ENCODE results near the gene DENND10. TPM values are rescaled to one million over a fixed set of nuclear protein-coding genes. Genes with fewer than 3 reads are reported as not detected.

Gene DENND10
- total and polyA plus RNA-seq, 8 donors: 7.2 to 16.3 (median 9.7) TPM

DNA sequence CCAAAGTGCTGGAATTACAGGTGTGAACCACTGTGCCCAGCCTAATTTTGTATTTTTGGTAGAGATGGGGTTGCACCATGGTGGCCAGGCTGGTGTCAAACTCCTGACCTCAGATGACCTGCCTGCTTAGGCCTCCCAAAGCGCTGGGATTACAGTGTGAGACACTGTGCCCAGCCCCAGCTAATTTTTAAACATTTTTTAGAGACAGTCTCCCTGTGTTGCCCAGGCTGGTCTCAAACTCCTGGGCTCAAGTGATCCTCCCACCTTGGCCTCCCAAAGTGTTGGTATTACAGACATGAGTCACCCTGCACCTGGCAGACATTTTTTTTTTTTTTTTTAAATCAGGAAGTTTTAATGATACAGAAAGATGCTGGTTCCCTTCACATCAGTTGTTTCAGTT, 15.5 kb downstream of the DENND10 start:
- ATAC-seq: peak; percentile 10 to 34 (median 31)
- Histone ChIP-seq H3K4me3 (no peak overlapping the region), H3K4me1 (peaks cover 0 to 7% (median 0%) of the 10 kb centered on the region in 3 donors), H3K9me3 (no peaks in the 10 kb centered on the region), H3K27me3 (no peaks in the 10 kb centered on the region), H3K27ac (no peak overlapping the region), H3K36me3 (peaks cover 0 to 8% (median 0%) of the 10 kb centered on the region in 3 donors)
- 90 to 100% methylated on average over 1 of the region's 1 CpG for WGBS, 2 donors
- TF ChIP-seq, protein P1, sequence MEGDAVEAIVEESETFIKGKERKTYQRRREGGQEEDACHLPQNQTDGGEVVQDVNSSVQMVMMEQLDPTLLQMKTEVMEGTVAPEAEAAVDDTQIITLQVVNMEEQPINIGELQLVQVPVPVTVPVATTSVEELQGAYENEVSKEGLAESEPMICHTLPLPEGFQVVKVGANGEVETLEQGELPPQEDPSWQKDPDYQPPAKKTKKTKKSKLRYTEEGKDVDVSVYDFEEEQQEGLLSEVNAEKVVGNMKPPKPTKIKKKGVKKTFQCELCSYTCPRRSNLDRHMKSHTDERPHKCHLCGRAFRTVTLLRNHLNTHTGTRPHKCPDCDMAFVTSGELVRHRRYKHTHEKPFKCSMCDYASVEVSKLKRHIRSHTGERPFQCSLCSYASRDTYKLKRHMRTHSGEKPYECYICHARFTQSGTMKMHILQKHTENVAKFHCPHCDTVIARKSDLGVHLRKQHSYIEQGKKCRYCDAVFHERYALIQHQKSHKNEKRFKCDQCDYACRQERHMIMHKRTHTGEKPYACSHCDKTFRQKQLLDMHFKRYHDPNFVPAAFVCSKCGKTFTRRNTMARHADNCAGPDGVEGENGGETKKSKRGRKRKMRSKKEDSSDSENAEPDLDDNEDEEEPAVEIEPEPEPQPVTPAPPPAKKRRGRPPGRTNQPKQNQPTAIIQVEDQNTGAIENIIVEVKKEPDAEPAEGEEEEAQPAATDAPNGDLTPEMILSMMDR (IDR thresholded peaks at IDR 0.05): no peak
- DNase-seq: no peak
- FAIRE-seq: no peak
- intact Hi-C loops (cut with DNase I): no loop called here

DNA sequence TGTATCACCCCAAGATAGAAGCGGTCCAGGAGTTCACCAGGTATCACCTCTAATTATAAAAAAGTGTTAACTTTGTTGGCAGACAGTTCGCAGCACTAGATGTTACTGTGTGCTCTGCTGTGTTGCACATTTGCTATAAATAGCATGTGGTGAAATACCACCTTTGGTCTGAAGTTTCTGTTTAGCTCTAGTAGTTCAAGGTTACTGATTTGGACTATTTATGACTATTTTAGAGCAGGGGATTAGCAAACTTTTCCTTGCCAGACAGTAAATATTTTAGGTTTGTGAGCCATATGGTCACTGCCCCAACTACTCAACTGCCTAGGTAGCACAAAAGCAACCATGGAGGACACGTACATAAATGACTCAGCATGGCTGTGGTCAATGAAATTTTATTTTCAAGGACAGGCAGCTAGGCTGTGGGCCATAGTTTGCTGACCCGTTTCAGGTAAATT, 16.5 kb downstream of the DENND10 start:
- intact Hi-C loops (cut with DNase I): no loop called here
- WGBS, 2 donors: 36 to 39% methylated on average over 4 of the region's 4 CpGs
- Histone ChIP-seq H3K4me1 (peaks cover 0 to 7% (median 0%) of the 10 kb centered on the region in 3 donors), H3K27ac (peak overlapping the region in 2 of 4 donors; percentile 51 to 63), H3K9me3 (no peaks in the 10 kb centered on the region), H3K27me3 (no peaks in the 10 kb centered on the region), H3K36me3 (peaks cover 0 to 5% (median 0%) of the 10 kb centered on the region in 3 donors), H3K4me3 (no peak overlapping the region)
- peak; percentile 81 to 91 (median 88) for ATAC-seq
- TF ChIP-seq, protein P1 (IDR thresholded peaks at IDR 0.05): no peak
- FAIRE-seq: no peak
- DNase-seq: peak in 3 of 6 donors; percentile 38 to 41 (median 39)

DNA sequence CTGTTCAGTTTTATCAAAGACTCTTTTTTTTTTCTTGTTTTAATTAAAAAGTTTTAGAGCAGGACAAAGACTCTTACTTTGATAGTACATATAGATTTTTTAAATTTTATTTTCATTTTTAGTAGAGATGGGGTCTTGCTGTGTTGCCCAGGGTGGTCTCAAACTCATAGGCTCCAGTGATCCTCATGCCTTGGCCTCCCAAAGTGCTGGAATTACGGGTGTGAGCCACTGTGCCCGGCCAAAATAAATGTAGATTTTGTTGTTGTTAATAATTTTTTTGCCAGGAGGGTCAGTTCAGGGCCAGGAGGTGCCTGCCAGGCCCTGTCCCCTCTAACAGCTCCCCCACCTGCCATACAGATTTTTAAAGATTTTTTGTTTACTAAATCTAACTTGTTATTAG, 17.0 kb downstream of the DENND10 start:
- Histone ChIP-seq H3K36me3 (peaks cover 0 to 10% (median 0%) of the 10 kb centered on the region in 3 donors), H3K4me1 (peaks cover 0 to 7% (median 0%) of the 10 kb centered on the region in 3 donors), H3K9me3 (no peaks in the 10 kb centered on the region), H3K4me3 (no peak overlapping the region), H3K27me3 (no peaks in the 10 kb centered on the region), H3K27ac (peak overlapping the region in 2 of 4 donors; percentile 51 to 63)
- intact Hi-C loops (cut with DNase I): no loop called here
- WGBS, 2 donors: 53 to 56% methylated on average over 2 of the region's 2 CpGs
- TF ChIP-seq, protein P1 (IDR thresholded peaks at IDR 0.05): no peak
- FAIRE-seq (no peak), ATAC-seq (no peak), DNase-seq (peak in 1 of 6 donors; percentile 22)

DNA sequence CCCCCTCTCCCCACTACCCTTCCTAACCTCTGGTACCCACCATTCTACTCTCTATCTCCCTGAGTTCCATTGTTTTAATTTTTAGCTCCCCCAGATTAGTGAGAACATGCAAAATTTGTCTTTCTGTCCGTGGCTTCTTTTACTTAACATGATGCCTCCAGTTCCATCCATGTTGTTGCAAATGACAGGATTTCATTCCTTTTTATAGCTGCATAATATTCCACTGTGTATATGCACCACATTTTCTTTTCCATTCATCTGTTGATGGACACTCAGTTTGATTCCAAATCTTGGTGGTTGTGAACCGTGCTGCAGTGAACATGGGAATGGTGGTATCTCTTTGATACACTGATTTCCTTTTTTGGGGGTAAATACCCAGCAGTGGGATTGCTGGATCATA, 22.0 kb downstream of the DENND10 start:
- Histone ChIP-seq H3K4me1 (no peaks in the 10 kb centered on the region), H3K36me3 (peaks cover 0 to 28% (median 0%) of the 10 kb centered on the region in 3 donors), H3K9me3 (no peaks in the 10 kb centered on the region), H3K27me3 (no peaks in the 10 kb centered on the region), H3K4me3 (no peak overlapping the region), H3K27ac (no peak overlapping the region)
- intact Hi-C loops (cut with DNase I): no loop called here
- FAIRE-seq: no peak
- ATAC-seq: no peak
- DNase-seq: no peak
- 95 to 99% methylated on average over 2 of the region's 2 CpGs for WGBS, 2 donors
- TF ChIP-seq, protein P1 (IDR thresholded peaks at IDR 0.05): no peak

DNA sequence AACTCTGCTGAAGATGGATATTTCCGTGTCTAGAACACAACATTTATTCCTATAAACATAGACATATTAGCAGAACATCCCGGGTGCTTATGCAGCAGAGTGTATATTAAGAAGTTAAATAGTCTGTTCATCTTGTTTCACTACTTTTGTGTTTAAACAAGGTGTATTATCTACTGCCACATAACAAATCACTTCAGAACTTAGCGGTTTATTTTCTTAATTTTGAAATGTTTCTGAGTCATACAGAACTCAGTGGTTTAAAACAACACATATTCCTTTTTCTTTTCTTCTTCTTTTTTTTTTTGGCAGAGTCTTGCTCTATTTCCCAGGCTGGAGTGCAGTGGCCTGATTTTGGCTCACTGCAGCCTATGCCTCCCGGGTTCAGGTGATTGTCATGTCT, 25.8 kb downstream of the DENND10 start:
- H3K9me3 ChIP-seq: no peaks in the 10 kb centered on the region
- no peak overlapping the region for H3K4me3 ChIP-seq
- DNase-seq: no peak
- FAIRE-seq: no peak
- no peak overlapping the region for H3K27ac ChIP-seq
- intact Hi-C loops (cut with DNase I): no loop called here
- WGBS, 2 donors: 86 to 88% methylated on average over 4 of the region's 4 CpGs
- no peak for ATAC-seq
- H3K27me3 ChIP-seq: no peaks in the 10 kb centered on the region
- TF ChIP-seq, protein P1 (IDR thresholded peaks at IDR 0.05): no peak
- H3K36me3 ChIP-seq: peaks cover 0 to 29% (median 4%) of the 10 kb centered on the region in 3 donors
- H3K4me1 ChIP-seq: no peaks in the 10 kb centered on the region

Measured in pancreas (tissue), 10 donors.